ENCODE results near the gene RNPEPL1.
"Not testable (repeated sequence)": the region's sequence is repeated elsewhere in the genome, so short reads cannot be mapped to it uniquely, and the experiment has no call there.

Gene RNPEPL1, protein sequence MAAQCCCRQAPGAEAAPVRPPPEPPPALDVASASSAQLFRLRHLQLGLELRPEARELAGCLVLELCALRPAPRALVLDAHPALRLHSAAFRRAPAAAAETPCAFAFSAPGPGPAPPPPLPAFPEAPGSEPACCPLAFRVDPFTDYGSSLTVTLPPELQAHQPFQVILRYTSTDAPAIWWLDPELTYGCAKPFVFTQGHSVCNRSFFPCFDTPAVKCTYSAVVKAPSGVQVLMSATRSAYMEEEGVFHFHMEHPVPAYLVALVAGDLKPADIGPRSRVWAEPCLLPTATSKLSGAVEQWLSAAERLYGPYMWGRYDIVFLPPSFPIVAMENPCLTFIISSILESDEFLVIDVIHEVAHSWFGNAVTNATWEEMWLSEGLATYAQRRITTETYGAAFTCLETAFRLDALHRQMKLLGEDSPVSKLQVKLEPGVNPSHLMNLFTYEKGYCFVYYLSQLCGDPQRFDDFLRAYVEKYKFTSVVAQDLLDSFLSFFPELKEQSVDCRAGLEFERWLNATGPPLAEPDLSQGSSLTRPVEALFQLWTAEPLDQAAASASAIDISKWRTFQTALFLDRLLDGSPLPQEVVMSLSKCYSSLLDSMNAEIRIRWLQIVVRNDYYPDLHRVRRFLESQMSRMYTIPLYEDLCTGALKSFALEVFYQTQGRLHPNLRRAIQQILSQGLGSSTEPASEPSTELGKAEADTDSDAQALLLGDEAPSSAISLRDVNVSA
- total RNA-seq = 62.6 to 210 (median 102) reads per million in 9 experiments

DNA sequence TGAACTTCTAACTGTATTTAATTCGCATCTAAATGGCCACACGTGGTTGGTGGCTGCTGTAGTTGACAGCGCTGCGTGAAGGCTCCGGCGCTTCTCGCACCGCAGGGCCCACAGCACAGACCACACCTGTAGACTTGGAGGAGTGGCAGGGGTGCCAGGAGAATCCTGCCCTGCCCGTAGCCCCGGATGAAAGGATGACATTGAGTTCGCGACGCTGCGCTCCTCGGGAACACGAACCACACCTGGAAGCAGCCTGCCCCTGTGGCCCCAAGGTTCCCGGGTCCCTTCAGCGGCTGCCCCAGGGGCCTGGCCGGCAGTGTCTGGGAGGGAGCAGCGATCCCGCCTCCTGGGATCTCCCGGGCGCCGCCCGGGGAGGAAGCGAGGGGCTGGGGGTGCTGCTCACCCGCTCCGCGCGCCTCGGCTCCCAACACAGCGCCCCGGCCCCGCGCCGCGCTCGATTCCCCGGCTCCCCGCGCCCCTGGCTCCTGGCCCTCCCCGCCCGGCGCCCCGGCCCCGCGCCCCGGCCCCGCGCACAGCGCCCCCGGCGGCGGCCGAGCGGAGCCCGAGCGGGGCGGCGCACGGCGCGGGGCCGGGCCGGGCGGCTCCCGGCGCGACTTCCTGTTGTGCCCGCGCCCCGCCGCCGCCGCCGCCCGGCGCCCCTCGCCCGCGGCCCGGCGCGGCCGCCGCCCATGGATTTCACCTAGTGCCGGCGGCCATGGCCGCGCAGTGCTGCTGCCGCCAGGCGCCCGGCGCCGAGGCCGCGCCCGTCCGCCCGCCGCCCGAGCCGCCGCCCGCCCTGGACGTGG, at the start of gene RNPEPL1:
TSS of gene RNPEPL1 (plus strand) at position 613 of the 806 bp plus-strand sequence. CDS start at position 716, 103 bp downstream.
- Mint-ChIP-seq H3K27me3 (no peaks in the 10 kb centered on the region), H3K36me3 (ENCODE audit: insufficient read depth) (peaks cover 41% of the 10 kb centered on the region), H3K4me3 (peak within 1 kb of the TSS; percentile 86 to 97), H3K9me3 (no peaks in the 10 kb centered on the region), H3K4me1 (ENCODE audit: low read depth in 2 of 2) (peaks cover 63 to 66% of the 10 kb centered on the region in 2 donors), H3K27ac (peak within 1 kb of the TSS; percentile 97 to 99)
- peak; percentile 45 to 54 (median 50) for DNase-seq
- peak; percentile 26 for ATAC-seq (replicated peaks)

DNA sequence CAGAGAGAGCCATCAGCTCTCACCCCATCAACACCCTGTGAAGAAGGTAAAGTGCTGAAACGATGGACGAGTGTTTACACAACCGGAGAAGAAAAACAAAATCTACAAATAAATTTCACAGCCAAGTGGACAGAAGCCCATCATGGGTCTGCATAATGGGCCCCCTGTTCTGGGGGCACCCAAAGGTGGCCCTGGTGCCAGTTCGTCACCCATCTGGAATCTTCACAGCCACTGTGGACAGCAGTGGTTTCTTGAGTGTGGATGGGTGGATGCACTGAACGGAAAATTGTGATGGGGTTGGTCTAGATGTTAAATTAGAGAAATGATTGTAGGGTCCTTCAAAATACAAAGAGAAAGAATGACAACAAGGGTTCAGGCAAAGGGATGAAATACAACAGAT, 49.3 kb upstream of the RNPEPL1 start:
- peaks cover 9% of the 10 kb centered on the region in 2 donors for H3K4me1 Mint-ChIP-seq (ENCODE audit: low read depth in 2 of 2)
- no peaks in the 10 kb centered on the region for H3K9me3 Mint-ChIP-seq

DNA sequence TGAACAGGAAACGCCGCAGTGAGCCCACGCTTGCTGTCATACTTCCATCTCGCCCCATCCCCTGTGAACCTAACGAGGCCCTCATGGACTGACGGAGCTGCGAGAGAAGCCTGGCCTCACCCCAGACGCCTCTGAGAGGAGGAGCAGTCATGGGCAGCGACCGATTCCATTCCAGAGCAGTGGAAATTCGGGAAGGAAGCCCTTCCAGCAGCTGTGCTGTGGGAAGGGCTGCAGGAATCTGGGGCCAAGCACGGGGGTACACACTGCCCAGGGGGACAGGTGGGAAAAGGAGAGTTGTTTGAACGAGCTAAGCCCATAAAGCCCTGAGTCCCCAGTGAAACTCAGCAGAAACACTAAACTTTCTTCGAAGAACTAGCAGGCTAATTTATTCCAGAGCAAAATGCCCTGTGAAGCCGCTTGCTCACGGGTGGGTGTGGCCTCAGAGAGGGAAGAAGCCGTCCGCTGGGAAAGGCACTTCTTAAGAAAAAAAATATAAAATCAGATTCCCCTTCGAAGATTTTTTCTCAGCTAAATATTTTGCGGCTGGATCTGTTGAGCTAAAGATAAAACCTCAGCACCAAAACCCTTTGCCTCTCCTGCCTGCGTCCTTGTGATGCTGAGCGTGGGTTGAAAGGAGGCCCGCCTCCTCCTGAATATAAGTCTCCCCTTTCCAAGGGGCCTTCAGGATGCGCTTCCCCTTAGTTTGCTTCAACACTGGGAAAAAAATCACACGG, 48.7 kb upstream of the RNPEPL1 start:
- Mint-ChIP-seq H3K4me3 (no peak overlapping the region), H3K27me3 (no peaks in the 10 kb centered on the region), H3K27ac (no peak overlapping the region), H3K9me3 (no peaks in the 10 kb centered on the region), H3K4me1 (ENCODE audit: low read depth in 2 of 2) (peaks cover 4 to 5% of the 10 kb centered on the region in 2 donors), H3K36me3 (ENCODE audit: insufficient read depth) (peaks cover 6% of the 10 kb centered on the region)
- ATAC-seq (replicated peaks) = no peak
- no peak for DNase-seq

More for the DNA sequence above, 49.3 kb upstream of the RNPEPL1 start:
- H3K4me3 Mint-ChIP-seq = no peak overlapping the region
- DNase-seq (no peak), ATAC-seq (replicated peaks) (no peak)
- H3K27me3 Mint-ChIP-seq = no peaks in the 10 kb centered on the region
- H3K27ac Mint-ChIP-seq = no peak overlapping the region
- H3K36me3 Mint-ChIP-seq (ENCODE audit: insufficient read depth) = peaks cover 5% of the 10 kb centered on the region

DNA sequence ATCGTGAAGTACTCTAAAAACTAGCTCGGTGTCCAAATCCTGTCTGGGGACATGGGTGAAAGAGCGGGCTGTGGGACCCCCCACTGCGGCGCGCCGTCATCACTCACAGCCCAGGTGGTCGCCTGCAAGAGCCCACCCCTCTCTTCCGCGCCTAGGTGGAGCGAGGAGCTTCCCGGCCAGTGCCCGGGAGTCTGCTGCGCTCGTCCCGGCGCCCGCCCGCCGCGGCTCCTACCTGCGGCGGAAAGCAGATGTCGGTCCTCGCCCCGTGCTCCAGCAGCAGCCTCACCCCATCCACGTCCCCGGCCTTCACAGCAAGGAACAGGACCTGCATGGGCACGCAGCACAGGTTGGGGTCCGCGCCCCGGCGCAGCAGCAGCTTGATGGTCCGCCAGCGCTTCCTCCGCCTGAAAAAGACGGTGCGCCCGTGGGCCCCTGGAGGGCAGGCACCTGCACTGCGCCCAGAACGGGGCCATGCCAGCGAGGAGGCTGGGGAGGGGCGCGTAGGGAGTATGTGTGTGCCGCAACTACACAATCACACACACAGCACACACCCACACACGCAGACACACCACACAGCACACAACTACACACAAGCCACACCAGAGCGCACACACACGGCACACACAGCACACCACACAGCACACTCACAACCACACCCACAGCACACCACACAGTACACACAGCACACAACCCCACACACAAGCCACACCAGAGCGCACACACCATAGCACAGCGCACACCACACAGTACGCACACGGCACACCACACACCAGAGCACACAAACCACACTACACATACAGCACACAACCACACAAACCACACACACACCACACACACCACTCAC, 47.9 kb upstream of the RNPEPL1 start:
- peak overlapping the region; percentile 63 to 72 for H3K27ac Mint-ChIP-seq
- ATAC-seq (replicated peaks) = no peak

DNA sequence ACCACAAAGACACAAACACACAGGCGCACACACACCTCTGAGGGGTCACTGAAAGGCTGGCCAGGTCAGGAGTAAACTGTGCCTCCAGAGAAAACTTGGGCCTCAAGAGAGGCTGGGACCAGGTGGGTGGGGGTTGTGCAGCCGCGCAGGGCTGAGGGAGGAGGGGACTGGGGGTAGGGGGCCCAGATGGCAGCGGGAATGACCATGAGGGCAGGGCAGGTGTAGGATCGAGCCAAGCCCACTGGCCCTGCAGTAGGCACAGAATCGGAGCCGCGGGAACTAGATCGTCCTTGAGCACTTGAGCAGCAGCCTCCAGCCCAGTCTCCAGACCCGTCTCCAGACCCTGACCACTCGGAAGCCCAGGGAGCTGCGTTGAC, 47.3 kb upstream of the RNPEPL1 start:
- no peaks in the 10 kb centered on the region for H3K9me3 Mint-ChIP-seq
- H3K27me3 Mint-ChIP-seq = no peaks in the 10 kb centered on the region
- H3K4me1 Mint-ChIP-seq (ENCODE audit: low read depth in 2 of 2) = peaks cover 7 to 13% of the 10 kb centered on the region in 2 donors
- peaks cover 6% of the 10 kb centered on the region for H3K36me3 Mint-ChIP-seq (ENCODE audit: insufficient read depth)
- DNase-seq = no peak
- H3K4me3 Mint-ChIP-seq = no peak overlapping the region
- H3K27ac Mint-ChIP-seq = peak overlapping the region; percentile 63 to 72
- no peak for ATAC-seq (replicated peaks)

More for the DNA sequence above, 47.9 kb upstream of the RNPEPL1 start:
- H3K36me3 Mint-ChIP-seq (ENCODE audit: insufficient read depth) = peaks cover 6% of the 10 kb centered on the region
- no peaks in the 10 kb centered on the region for H3K27me3 Mint-ChIP-seq
- no peak overlapping the region for H3K4me3 Mint-ChIP-seq
- H3K4me1 Mint-ChIP-seq (ENCODE audit: low read depth in 2 of 2) = peaks cover 4 to 12% of the 10 kb centered on the region in 2 donors
- H3K9me3 Mint-ChIP-seq = no peaks in the 10 kb centered on the region
- DNase-seq = no peak

DNA sequence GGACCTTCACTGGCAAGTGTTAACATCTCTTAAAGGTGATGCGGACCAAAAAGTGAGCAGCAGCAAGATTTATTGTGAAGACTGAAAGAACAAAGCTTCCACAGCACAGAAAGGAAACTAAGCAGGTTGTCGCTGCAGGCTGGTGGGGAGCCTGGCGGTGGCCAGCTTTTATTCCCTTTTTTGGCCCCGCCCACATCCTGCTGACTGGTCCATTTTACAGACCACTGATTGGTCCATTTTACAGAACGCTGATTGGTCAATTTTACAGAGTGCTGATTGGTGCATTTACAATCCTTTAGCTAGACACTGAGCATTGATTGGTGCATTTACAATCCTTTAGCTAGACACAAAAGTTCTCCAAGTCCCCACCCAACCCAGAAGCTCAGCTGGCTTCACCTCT, 46.4 kb upstream of the RNPEPL1 start:
- DNase-seq; ATAC-seq (replicated peaks); H3K4me3 Mint-ChIP-seq; H3K27ac Mint-ChIP-seq; H3K27me3 Mint-ChIP-seq; H3K36me3 Mint-ChIP-seq (ENCODE audit: insufficient read depth); H3K9me3 Mint-ChIP-seq: not testable (repeated sequence)
- H3K4me1 Mint-ChIP-seq (ENCODE audit: low read depth in 2 of 2) = peaks cover 7 to 13% of the 10 kb centered on the region in 2 donors

DNA sequence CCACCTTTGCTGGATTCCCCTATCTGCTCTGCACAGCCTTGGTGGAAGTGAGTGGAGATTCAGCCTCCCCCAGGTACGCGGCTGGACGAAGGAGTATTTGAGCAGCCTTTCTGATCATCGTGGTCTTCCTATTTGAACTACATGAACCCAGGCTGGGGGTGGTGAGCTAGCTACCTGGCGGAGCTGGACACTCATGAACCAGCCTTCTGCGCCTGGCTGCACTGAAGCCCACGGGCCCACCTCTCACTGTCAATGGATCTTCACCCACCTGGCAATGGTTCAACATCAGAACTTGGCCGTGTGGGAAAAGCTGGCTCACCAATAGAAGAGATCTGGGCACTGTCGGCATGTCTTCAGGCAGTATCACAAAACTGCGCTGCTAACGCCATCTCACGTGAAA, 45.9 kb upstream of the RNPEPL1 start:
- Mint-ChIP-seq H3K27ac (no peak overlapping the region), H3K36me3 (ENCODE audit: insufficient read depth) (peaks cover 6% of the 10 kb centered on the region), H3K4me3 (no peak overlapping the region), H3K4me1 (ENCODE audit: low read depth in 2 of 2) (peaks cover 7 to 16% of the 10 kb centered on the region in 2 donors), H3K27me3 (no peaks in the 10 kb centered on the region), H3K9me3 (peaks cover 0 to 4% of the 10 kb centered on the region in 2 donors)
- ATAC-seq (replicated peaks) = no peak
- DNase-seq = no peak

DNA sequence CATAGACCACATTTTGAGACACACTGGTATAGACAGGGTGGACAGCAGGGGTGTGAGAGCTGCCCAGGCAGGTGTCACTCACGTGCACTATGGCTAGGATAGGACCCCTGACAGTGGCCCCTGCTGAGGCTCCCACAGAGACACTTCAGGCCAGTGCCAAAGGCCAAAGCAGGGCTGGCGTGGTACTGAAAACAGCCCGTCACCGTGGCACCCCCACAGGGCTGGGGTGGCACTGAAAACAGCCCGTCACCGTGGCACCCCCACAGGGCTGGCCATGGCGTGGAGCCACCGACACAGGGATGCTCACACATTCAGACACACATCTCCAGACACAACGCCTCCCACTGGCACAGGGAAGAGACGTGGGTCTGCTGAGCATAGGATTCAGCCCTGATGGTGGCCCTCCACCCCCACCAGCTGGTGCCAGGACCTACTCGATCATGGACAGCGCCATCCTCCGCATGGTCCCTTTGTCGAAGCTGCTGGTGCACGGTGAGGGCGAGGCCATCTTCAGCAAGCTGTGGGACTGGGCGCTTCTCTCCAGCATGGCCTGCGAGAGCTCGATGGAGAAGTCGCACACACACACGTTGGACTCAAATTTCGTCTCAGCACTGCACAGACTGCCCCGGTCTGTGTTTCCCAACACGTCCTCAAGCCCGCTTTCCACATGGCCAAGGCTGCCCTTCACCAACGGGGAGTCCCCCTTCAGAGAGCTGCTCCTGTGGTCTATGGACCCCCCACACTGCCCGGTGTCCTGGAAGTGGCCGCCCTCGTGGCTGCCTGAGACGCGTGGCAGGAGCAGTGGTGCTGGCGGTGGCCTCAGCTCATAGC, 44.6 kb upstream of the RNPEPL1 start:
- peak overlapping the region in 1 of 2 donors; percentile 57 for H3K27ac Mint-ChIP-seq
- H3K36me3 Mint-ChIP-seq (ENCODE audit: insufficient read depth) = peaks cover 6% of the 10 kb centered on the region
- no peak for DNase-seq
- ATAC-seq (replicated peaks) = no peak
- H3K4me1 Mint-ChIP-seq (ENCODE audit: low read depth in 2 of 2) = peaks cover 11 to 18% of the 10 kb centered on the region in 2 donors
- H3K9me3 Mint-ChIP-seq = peaks cover 0 to 4% of the 10 kb centered on the region in 2 donors
- H3K4me3 Mint-ChIP-seq = no peak overlapping the region
- no peaks in the 10 kb centered on the region for H3K27me3 Mint-ChIP-seq

DNA sequence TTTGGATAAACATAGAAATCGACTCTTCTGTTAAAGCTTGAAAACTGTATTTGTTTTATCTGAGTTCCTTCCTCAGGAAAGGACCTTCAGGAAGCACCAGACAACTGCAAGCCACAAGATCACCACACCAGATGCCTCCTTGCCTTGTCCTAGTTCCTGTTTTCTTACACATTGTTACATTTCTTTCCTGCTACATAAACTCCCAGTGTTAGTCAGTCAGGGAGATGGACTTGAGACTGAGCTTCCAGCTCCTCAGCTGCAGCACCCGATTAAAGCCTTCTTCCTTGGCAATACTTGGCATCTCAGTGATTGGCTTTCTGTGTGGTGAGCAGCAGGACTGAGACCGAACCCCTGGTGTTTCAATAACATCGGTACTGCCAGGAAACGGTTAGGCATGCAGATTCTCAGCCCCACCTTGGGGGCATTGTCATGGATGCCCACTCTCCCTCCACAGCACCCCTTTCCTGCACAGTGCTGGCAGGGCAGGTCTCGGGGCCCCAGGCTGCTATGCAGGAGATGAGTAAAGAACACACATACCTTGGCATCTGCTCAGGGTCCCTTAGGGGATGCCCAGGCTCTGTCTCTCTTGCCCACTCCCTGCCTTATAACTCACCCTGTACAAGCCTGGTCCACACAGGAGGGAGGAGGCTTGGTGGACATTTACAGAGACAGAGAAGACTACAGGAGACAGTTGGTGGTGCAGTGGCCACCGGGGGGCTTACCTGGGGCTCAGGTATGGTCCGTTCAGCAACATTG, 43.1 kb upstream of the RNPEPL1 start:
- H3K4me3 Mint-ChIP-seq = no peak overlapping the region
- no peaks in the 10 kb centered on the region for H3K27me3 Mint-ChIP-seq
- peaks cover 12 to 18% of the 10 kb centered on the region in 2 donors for H3K4me1 Mint-ChIP-seq (ENCODE audit: low read depth in 2 of 2)
- H3K36me3 Mint-ChIP-seq (ENCODE audit: insufficient read depth) = peaks cover 6% of the 10 kb centered on the region
- no peak for DNase-seq
- no peak for ATAC-seq (replicated peaks)
- no peak overlapping the region for H3K27ac Mint-ChIP-seq
- peaks cover 0 to 7% of the 10 kb centered on the region in 2 donors for H3K9me3 Mint-ChIP-seq

DNA sequence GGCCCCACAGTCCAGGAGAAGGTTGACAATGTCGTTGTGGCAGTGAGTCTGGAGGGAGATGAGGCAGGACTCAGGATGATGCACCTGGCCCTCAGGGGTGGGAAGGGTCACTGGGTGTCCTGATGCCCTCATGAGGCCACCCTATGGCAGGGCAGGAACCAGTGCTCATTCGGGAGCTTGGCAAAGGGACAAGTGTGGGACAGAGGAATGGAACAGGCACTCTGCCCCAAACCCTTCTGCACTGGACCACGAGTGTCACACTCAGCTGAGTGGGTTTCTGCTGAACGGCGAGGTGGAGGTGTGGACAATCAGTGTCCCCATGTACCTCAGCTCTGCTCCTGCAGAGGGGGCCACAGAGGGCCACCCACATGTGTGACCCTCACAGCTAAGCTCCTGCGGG, 42.5 kb upstream of the RNPEPL1 start:
- H3K36me3 Mint-ChIP-seq (ENCODE audit: insufficient read depth) = peaks cover 6% of the 10 kb centered on the region
- DNase-seq (no peak), ATAC-seq (replicated peaks) (no peak)
- no peak overlapping the region for H3K27ac Mint-ChIP-seq
- no peaks in the 10 kb centered on the region for H3K27me3 Mint-ChIP-seq
- H3K4me1 Mint-ChIP-seq (ENCODE audit: low read depth in 2 of 2) = peaks cover 8 to 13% of the 10 kb centered on the region in 2 donors
- H3K4me3 Mint-ChIP-seq = no peak overlapping the region
- peaks cover 0 to 7% of the 10 kb centered on the region in 2 donors for H3K9me3 Mint-ChIP-seq

DNA sequence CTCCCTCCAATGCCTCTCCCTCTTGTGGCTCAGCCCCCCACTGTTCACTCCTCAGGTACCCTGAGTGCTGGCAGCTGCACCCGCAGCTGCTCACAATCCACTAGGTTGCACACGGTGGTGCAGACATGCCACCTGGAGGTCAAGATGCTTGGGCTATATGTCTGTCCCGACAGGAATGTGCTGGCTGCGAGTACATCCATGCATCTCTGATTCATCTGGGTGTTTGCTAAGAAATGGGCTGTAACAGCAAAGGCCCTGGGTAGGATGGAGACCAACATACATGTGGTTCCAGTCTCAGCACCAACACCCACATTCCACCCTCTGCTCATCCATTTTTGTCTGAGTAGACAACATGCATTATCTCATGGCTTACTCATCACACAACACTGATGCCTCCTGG, 41.8 kb upstream of the RNPEPL1 start:
- DNase-seq (no peak), ATAC-seq (replicated peaks) (no peak)
- H3K9me3 Mint-ChIP-seq = peaks cover 1 to 7% of the 10 kb centered on the region in 2 donors
- peaks cover 6% of the 10 kb centered on the region for H3K36me3 Mint-ChIP-seq (ENCODE audit: insufficient read depth)
- no peaks in the 10 kb centered on the region for H3K27me3 Mint-ChIP-seq
- no peak overlapping the region for H3K4me3 Mint-ChIP-seq
- H3K4me1 Mint-ChIP-seq (ENCODE audit: low read depth in 2 of 2) = peaks cover 8 to 13% of the 10 kb centered on the region in 2 donors
- H3K27ac Mint-ChIP-seq = no peak overlapping the region

Data from effector memory CD8-positive, alpha-beta T cell (primary cell).